ENCODE results near the gene EDN3. TPM values are rescaled to one million over a fixed set of nuclear protein-coding genes. Genes with fewer than 3 reads are reported as not detected.
"Not testable (repeated sequence)": the region's sequence is repeated elsewhere in the genome, so short reads cannot be mapped to it uniquely, and the experiment has no call there.

The EDN3 gene
- total RNA-seq, 4 donors from 2014 or later = 3.7 to 18.0 (median 11.7) TPM

- intact Hi-C loops (cut with DNase I) = no loop called here
Measured at GRCh38 chr20:59352990-59353389, 52.6 kb downstream of the EDN3 start.

GRCh38 chr20:59354460-59354859, 54.0 kb downstream of the EDN3 start:
- H3K9me3 ChIP-seq = no peaks in the 10 kb centered on the region
- WGBS = 86% methylated on average over 6 of the region's 6 CpGs
- intact Hi-C loops (cut with DNase I) = no loop called here
- no peaks in the 10 kb centered on the region for H3K4me1 ChIP-seq
- DNase-seq (ENCODE audit: extremely low spot score) = no peak
- H3K27me3 ChIP-seq = peaks cover 0 to 23% (median 2%) of the 10 kb centered on the region in 4 donors
- no peak overlapping the region for H3K4me3 ChIP-seq
- no peak overlapping the region for H3K27ac ChIP-seq (replicated peaks in 1 of 4)
- TF ChIP-seq POLR2A (IDR thresholded peaks at IDR 0.05; ENCODE audit: low read depth) (no peak), POLR2AphosphoS5 (IDR thresholded peaks at IDR 0.05) (no peak), EP300 (IDR thresholded peaks at IDR 0.05) (no peak), CTCF (IDR thresholded peaks at IDR 0.05) (no peak)
- H3K36me3 ChIP-seq = no peaks in the 10 kb centered on the region

More at GRCh38 chr20:59352990-59353389, 52.6 kb downstream of the EDN3 start:
- no peak overlapping the region for H3K27ac ChIP-seq (replicated peaks in 1 of 4)
- peaks cover 0 to 23% (median 2%) of the 10 kb centered on the region in 4 donors for H3K27me3 ChIP-seq
- no peaks in the 10 kb centered on the region for H3K36me3 ChIP-seq
- WGBS = 91% methylated on average over 9 of the region's 9 CpGs
- no peaks in the 10 kb centered on the region for H3K4me1 ChIP-seq
- no peaks in the 10 kb centered on the region for H3K9me3 ChIP-seq
- DNase-seq (ENCODE audit: extremely low spot score) = no peak
- TF ChIP-seq POLR2A (IDR thresholded peaks at IDR 0.05; ENCODE audit: low read depth) = no peak
- TF ChIP-seq POLR2AphosphoS5 (IDR thresholded peaks at IDR 0.05) = no peak
- H3K4me3 ChIP-seq = no peak overlapping the region

- Histone ChIP-seq H3K36me3 (no peaks in the 10 kb centered on the region), H3K9me3 (no peaks in the 10 kb centered on the region), H3K27ac (replicated peaks in 1 of 4) (no peak overlapping the region), H3K4me1 (no peaks in the 10 kb centered on the region), H3K27me3 (peaks cover 0 to 26% (median 2%) of the 10 kb centered on the region in 4 donors), H3K4me3 (no peak overlapping the region)
- TF ChIP-seq POLR2A (IDR thresholded peaks at IDR 0.05; ENCODE audit: low read depth) = no peak
- no peak for TF ChIP-seq CTCF (IDR thresholded peaks at IDR 0.05)
- no peak for TF ChIP-seq EP300 (IDR thresholded peaks at IDR 0.05)
- TF ChIP-seq POLR2AphosphoS5 (IDR thresholded peaks at IDR 0.05) = no peak
- no peak for DNase-seq (ENCODE audit: extremely low spot score)
- intact Hi-C loops (cut with DNase I) = no loop called here
- WGBS = 65% methylated on average over 2 of the region's 2 CpGs
Measured at GRCh38 chr20:59355242-59355641, 54.8 kb downstream of the EDN3 start.

- Histone ChIP-seq H3K27ac (replicated peaks in 1 of 4) (no peak overlapping the region), H3K36me3 (no peaks in the 10 kb centered on the region), H3K4me1 (no peaks in the 10 kb centered on the region), H3K9me3 (no peaks in the 10 kb centered on the region), H3K4me3 (no peak overlapping the region), H3K27me3 (peaks cover 0 to 40% (median 2%) of the 10 kb centered on the region in 4 donors)
- TF ChIP-seq CTCF (IDR thresholded peaks at IDR 0.05) = no peak
- TF ChIP-seq POLR2A (IDR thresholded peaks at IDR 0.05; ENCODE audit: low read depth) = no peak
- TF ChIP-seq POLR2AphosphoS5 (IDR thresholded peaks at IDR 0.05) = no peak
- no peak for TF ChIP-seq EP300 (IDR thresholded peaks at IDR 0.05)
- intact Hi-C loops (cut with DNase I) = no loop called here
- 73% methylated on average over 3 of the region's 4 CpGs for WGBS
- DNase-seq (ENCODE audit: extremely low spot score) = no peak
Measured at GRCh38 chr20:59356662-59357165, 56.3 kb downstream of the EDN3 start.

- H3K36me3 ChIP-seq; H3K9me3 ChIP-seq; intact Hi-C loops (cut with DNase I); H3K4me3 ChIP-seq; H3K27ac ChIP-seq (replicated peaks in 1 of 4); DNase-seq (ENCODE audit: extremely low spot score); H3K4me1 ChIP-seq: not testable (repeated sequence)
- no CpG with 5 or more reads among the region's 9 CpGs for WGBS
- peaks cover 0 to 49% (median 2%) of the 10 kb centered on the region in 4 donors for H3K27me3 ChIP-seq
Measured at GRCh38 chr20:59358793-59359192, 58.4 kb downstream of the EDN3 start.
